HEK293T (cell line): ENCODE data around the gene ELP2.

Experiments used
- ARNT ChIP-seq: fragments of 450-650 bp; IDR thresholded peaks from 2 replicates; pipeline ENCODE4 v1.6.1; 2017; ENCODE audit warnings: mild to moderate bottlenecking
- BHLHE40 ChIP-seq: fragments of 450-650 bp; IDR thresholded peaks from 2 replicates; pipeline ENCODE4 v1.6.1; 2016; ENCODE audit warnings: mild to moderate bottlenecking, moderate library complexity, borderline replicate concordance
- ELF4 ChIP-seq: fragments of 450-650 bp; IDR thresholded peaks from 2 replicates; pipeline ENCODE4 v1.6.1; 2017; ENCODE audit warnings: antibody characterized with exemption
- FOXM1 ChIP-seq: fragments of 450-650 bp; IDR thresholded peaks from 2 replicates; pipeline ENCODE4 v1.6.1; 2017; ENCODE audit warnings: mild to moderate bottlenecking, borderline replicate concordance
- SP1 ChIP-seq: fragments of 450-650 bp; IDR thresholded peaks from 2 replicates; pipeline ENCODE4 v1.6.1; 2017
- SUZ12 ChIP-seq: fragments of 450-650 bp; IDR thresholded peaks from 2 replicates; pipeline ENCODE4 v1.6.1; 2016; ENCODE audit warnings: mild to moderate bottlenecking
- TARDBP ChIP-seq: fragments of 450-650 bp; IDR thresholded peaks from 2 replicates; pipeline ENCODE4 v1.6.1; 2016

GRCh38 chr18:36108196-36108595 lies 21.5 kb upstream of the ELP2 start:
- TF ChIP-seq ARNT (no peak), SP1 (no peak), FOXM1 (no peak), TARDBP (no peak), SUZ12 (no peak), BHLHE40 (no peak), ELF4 (no peak)
